GM19351 (cell line): Measurements from ENCODE around the gene ANP32A.
"Not testable (repeated sequence)": the region's sequence is repeated elsewhere in the genome, so short reads cannot be mapped to it uniquely, and the experiment has no call there.

Experiments
- ATAC-seq: cut with Tn5 transposase; IDR thresholded peaks from one replicate; pipeline ENCODE4 v1.9.1; 2021; ENCODE audit warnings: mild to moderate bottlenecking, moderate library complexity; ENCODE audit not compliant: unreplicated experiment

The ANP32A gene

GRCh38 chr15:68759982-68760579, 60.6 kb downstream of the ANP32A start:
- not testable (repeated sequence) for ATAC-seq

GRCh38 chr15:68755731-68756130, 65.0 kb downstream of the ANP32A start:
- no peak for ATAC-seq

GRCh38 chr15:68751622-68752021, 69.1 kb downstream of the ANP32A start:
- ATAC-seq: no peak

- ATAC-seq: no peak
Observed at GRCh38 chr15:68749793-68750192, 70.9 kb downstream of the ANP32A start.

GRCh38 chr15:68749365-68749764, 71.3 kb downstream of the ANP32A start:
- no peak for ATAC-seq

GRCh38 chr15:68743256-68743655, 77.4 kb downstream of the ANP32A start:
- ATAC-seq: no peak

GRCh38 chr15:68739390-68740080, 81.2 kb downstream of the ANP32A start:
- no peak for ATAC-seq

GRCh38 chr15:68735610-68736009, 85.1 kb downstream of the ANP32A start:
- ATAC-seq: no peak

- ATAC-seq: no peak
Observed at GRCh38 chr15:68734881-68735280, 85.8 kb downstream of the ANP32A start.

- ATAC-seq: no peak
Observed at GRCh38 chr15:68734352-68734751, 86.3 kb downstream of the ANP32A start.

- no peak for ATAC-seq
Observed at GRCh38 chr15:68733666-68734065, 87.0 kb downstream of the ANP32A start.

- no peak for ATAC-seq
Observed at GRCh38 chr15:68732451-68732850, 88.2 kb downstream of the ANP32A start.

GRCh38 chr15:68730976-68731897, 89.5 kb downstream of the ANP32A start:
- no peak for ATAC-seq

GRCh38 chr15:68730471-68730919, 90.2 kb downstream of the ANP32A start:
- ATAC-seq: no peak

- ATAC-seq: no peak
Observed at GRCh38 chr15:68729789-68730411, 90.8 kb downstream of the ANP32A start.
